T-helper 2 cell treated with Interferon-gamma antibody and Interleukin-4, amounts not matched to agents 5 μg/mL and 100 μg/mL, for 36 hours (primary cell): ENCODE data around the gene SRSF10.
"Not testable (repeated sequence)": the region's sequence is repeated elsewhere in the genome, so short reads cannot be mapped to it uniquely, and the experiment has no call there.

Experiments
- DNase-seq: peaks from one replicate; pipeline ENCODE4 v3.0.0; 2021; ENCODE audit warnings: low spot score
- H3K27ac Mint-ChIP-seq: one replicate; pipeline ENCODE4 v1.8.0; 2021; ENCODE audit warnings: mild to moderate bottlenecking, mixed read lengths
- H3K27me3 Mint-ChIP-seq: one replicate; pipeline ENCODE4 v1.8.0; 2021; ENCODE audit warnings: low read depth, mixed read lengths
- H3K36me3 Mint-ChIP-seq: one replicate; pipeline ENCODE4 v1.8.0; 2021; ENCODE audit warnings: low read depth, mixed read lengths
- H3K4me1 Mint-ChIP-seq: one replicate; pipeline ENCODE4 v1.8.0; 2021; ENCODE audit warnings: low read depth, mixed read lengths
- H3K4me3 Mint-ChIP-seq: one replicate; pipeline ENCODE4 v1.8.0; 2022; ENCODE audit warnings: mild to moderate bottlenecking, moderate library complexity, mixed read lengths
- H3K9me3 Mint-ChIP-seq: one replicate; pipeline ENCODE4 v1.8.0; 2021; ENCODE audit warnings: mixed read lengths

SRSF10 gene

GRCh38 chr1:23979881-23980727 lies at the start of gene SRSF10:
SRSF10 (minus strand) TSS chr1:23980327; CDS start chr1:23980255, 72 bp downstream.
- peak; percentile 98 for DNase-seq
- H3K27me3 Mint-ChIP-seq: no peaks in the 10 kb centered on the region
- peaks cover 37% of the 10 kb centered on the region for H3K4me1 Mint-ChIP-seq
- H3K27ac Mint-ChIP-seq: peak within 1 kb of the TSS; percentile 95
- peak within 1 kb of the TSS; percentile 95 for H3K4me3 Mint-ChIP-seq
- no peaks in the 10 kb centered on the region for H3K9me3 Mint-ChIP-seq
- peaks cover 36% of the 10 kb centered on the region for H3K36me3 Mint-ChIP-seq

GRCh38 chr1:24027838-24028468 lies 47.8 kb upstream of the SRSF10 start:
- Mint-ChIP-seq H3K4me1 (peaks cover under 1% of the 10 kb centered on the region), H3K36me3 (no peaks in the 10 kb centered on the region), H3K4me3 (no peak overlapping the region), H3K27me3 (peaks cover 7% of the 10 kb centered on the region), H3K9me3 (no peaks in the 10 kb centered on the region), H3K27ac (no peak overlapping the region)
- no peak for DNase-seq

GRCh38 chr1:24022581-24023361 lies 42.6 kb upstream of the SRSF10 start:
- Mint-ChIP-seq H3K9me3 (no peaks in the 10 kb centered on the region), H3K27ac (no peak overlapping the region), H3K36me3 (no peaks in the 10 kb centered on the region), H3K4me1 (no peaks in the 10 kb centered on the region), H3K4me3 (no peak overlapping the region), H3K27me3 (peaks cover 3% of the 10 kb centered on the region)
- no peak for DNase-seq

- no peaks in the 10 kb centered on the region for H3K9me3 Mint-ChIP-seq
- no peak overlapping the region for H3K4me3 Mint-ChIP-seq
- no peaks in the 10 kb centered on the region for H3K4me1 Mint-ChIP-seq
- no peak for DNase-seq
- H3K36me3 Mint-ChIP-seq: no peaks in the 10 kb centered on the region
- peaks cover 3% of the 10 kb centered on the region for H3K27me3 Mint-ChIP-seq
- H3K27ac Mint-ChIP-seq: no peak overlapping the region
These were observed 41.5 kb upstream of the SRSF10 start for GRCh38 chr1:24021403-24022266.

GRCh38 chr1:24020470-24020869 lies 40.3 kb upstream of the SRSF10 start:
- Mint-ChIP-seq H3K9me3 (no peaks in the 10 kb centered on the region), H3K36me3 (no peaks in the 10 kb centered on the region), H3K27ac (no peak overlapping the region), H3K4me1 (no peaks in the 10 kb centered on the region), H3K4me3 (no peak overlapping the region), H3K27me3 (peaks cover 3% of the 10 kb centered on the region)
- DNase-seq: no peak

- no peaks in the 10 kb centered on the region for H3K27me3 Mint-ChIP-seq
- H3K27ac Mint-ChIP-seq: no peak overlapping the region
- DNase-seq: no peak
- no peak overlapping the region for H3K4me3 Mint-ChIP-seq
- H3K36me3 Mint-ChIP-seq: no peaks in the 10 kb centered on the region
- H3K9me3 Mint-ChIP-seq: no peaks in the 10 kb centered on the region
- H3K4me1 Mint-ChIP-seq: no peaks in the 10 kb centered on the region
These were observed 39.9 kb upstream of the SRSF10 start for GRCh38 chr1:24020025-24020424.

- no peak for DNase-seq
- Mint-ChIP-seq H3K36me3 (no peaks in the 10 kb centered on the region), H3K4me1 (no peaks in the 10 kb centered on the region), H3K4me3 (no peak overlapping the region), H3K27me3 (peaks cover 5% of the 10 kb centered on the region), H3K9me3 (no peaks in the 10 kb centered on the region), H3K27ac (no peak overlapping the region)
These were observed 38.8 kb upstream of the SRSF10 start for GRCh38 chr1:24018611-24019580.

- no peaks in the 10 kb centered on the region for H3K9me3 Mint-ChIP-seq
- no peaks in the 10 kb centered on the region for H3K36me3 Mint-ChIP-seq
- peaks cover 12% of the 10 kb centered on the region for H3K27me3 Mint-ChIP-seq
- H3K4me3 Mint-ChIP-seq: no peak overlapping the region
- H3K27ac Mint-ChIP-seq: no peak overlapping the region
- H3K4me1 Mint-ChIP-seq: no peaks in the 10 kb centered on the region
- DNase-seq: no peak
These were observed 35.4 kb upstream of the SRSF10 start for GRCh38 chr1:24015221-24016210.

GRCh38 chr1:24012878-24013277 lies 32.8 kb upstream of the SRSF10 start:
- not testable (repeated sequence) for H3K9me3 Mint-ChIP-seq, H3K4me3 Mint-ChIP-seq, H3K36me3 Mint-ChIP-seq, H3K27ac Mint-ChIP-seq, DNase-seq, H3K4me1 Mint-ChIP-seq
- peaks cover 18% of the 10 kb centered on the region for H3K27me3 Mint-ChIP-seq

- Mint-ChIP-seq H3K36me3 (no peaks in the 10 kb centered on the region), H3K9me3 (no peaks in the 10 kb centered on the region), H3K4me1 (no peaks in the 10 kb centered on the region), H3K27ac (no peak overlapping the region), H3K4me3 (no peak overlapping the region), H3K27me3 (peaks cover 23% of the 10 kb centered on the region)
- no peak for DNase-seq
These were observed 30.5 kb upstream of the SRSF10 start for GRCh38 chr1:24010650-24011049.

GRCh38 chr1:24009406-24009805 lies 29.3 kb upstream of the SRSF10 start:
- Mint-ChIP-seq H3K27ac (no peak overlapping the region), H3K27me3 (peaks cover 22% of the 10 kb centered on the region), H3K4me1 (no peaks in the 10 kb centered on the region), H3K36me3 (no peaks in the 10 kb centered on the region), H3K4me3 (no peak overlapping the region), H3K9me3 (no peaks in the 10 kb centered on the region)
- DNase-seq: no peak
